Sigmoid colon (tissue), 3 donors: ENCODE measurements around the gene TGFBR1.

Experiments
- POLR2A ChIP-seq, 2 donors: fragments of 450-650 bp; IDR thresholded peaks; one replicate each; pipeline ENCODE4 v1.6.1; 2016; ENCODE audit warnings: antibody characterized with exemption in 2 of 2, mild to moderate bottlenecking in 2 of 2, moderate library complexity in 2 of 2
- TF ChIP-seq, protein P1 (sequence below), 4 experiments: fragments of 450-650 bp in 3 of 4; fragments of 200-600 bp in 1 of 4; IDR thresholded peaks; one replicate each; pipeline ENCODE4 v1.5.1; 2016 to 2019; ENCODE audit warnings: antibody characterized with exemption in 4 of 4, mild to moderate bottlenecking in 3 of 4, moderate library complexity in 2 of 4

DNA sequence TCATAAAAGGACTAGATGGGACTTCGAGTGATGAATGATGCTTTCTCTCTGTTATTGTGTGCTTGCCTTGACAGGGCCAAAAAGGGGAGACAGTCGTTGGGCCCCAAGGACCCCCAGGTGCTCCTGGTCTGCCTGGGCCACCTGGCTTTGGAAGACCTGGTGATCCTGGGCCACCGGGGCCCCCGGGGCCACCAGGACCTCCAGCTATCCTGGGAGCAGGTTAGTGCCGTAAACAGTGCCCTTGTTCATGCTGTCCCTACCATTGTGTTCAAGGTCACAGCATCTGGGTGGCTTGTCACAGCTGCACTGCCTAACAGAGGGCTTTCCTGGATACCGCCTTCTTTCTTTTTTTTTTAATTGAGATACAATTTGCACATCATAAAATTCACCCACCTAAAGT lies 48.7 kb upstream of the TGFBR1 start:
- TF ChIP-seq, protein P1, sequence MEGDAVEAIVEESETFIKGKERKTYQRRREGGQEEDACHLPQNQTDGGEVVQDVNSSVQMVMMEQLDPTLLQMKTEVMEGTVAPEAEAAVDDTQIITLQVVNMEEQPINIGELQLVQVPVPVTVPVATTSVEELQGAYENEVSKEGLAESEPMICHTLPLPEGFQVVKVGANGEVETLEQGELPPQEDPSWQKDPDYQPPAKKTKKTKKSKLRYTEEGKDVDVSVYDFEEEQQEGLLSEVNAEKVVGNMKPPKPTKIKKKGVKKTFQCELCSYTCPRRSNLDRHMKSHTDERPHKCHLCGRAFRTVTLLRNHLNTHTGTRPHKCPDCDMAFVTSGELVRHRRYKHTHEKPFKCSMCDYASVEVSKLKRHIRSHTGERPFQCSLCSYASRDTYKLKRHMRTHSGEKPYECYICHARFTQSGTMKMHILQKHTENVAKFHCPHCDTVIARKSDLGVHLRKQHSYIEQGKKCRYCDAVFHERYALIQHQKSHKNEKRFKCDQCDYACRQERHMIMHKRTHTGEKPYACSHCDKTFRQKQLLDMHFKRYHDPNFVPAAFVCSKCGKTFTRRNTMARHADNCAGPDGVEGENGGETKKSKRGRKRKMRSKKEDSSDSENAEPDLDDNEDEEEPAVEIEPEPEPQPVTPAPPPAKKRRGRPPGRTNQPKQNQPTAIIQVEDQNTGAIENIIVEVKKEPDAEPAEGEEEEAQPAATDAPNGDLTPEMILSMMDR (IDR thresholded peaks at IDR 0.05) = no peak
- TF ChIP-seq POLR2A (IDR thresholded peaks at IDR 0.05) = no peak
